Activated gamma-delta T cell (primary cell): ENCODE measurements around the gene IFRD1.
"Not testable (repeated sequence)": the region's sequence is repeated elsewhere in the genome, so short reads cannot be mapped to it uniquely, and the experiment has no call there.

Source experiments
- DNase-seq: peaks from one replicate; lab custom pipeline; 2025; lab: John Stamatoyannopoulos, UW

IFRD1 gene

DNA sequence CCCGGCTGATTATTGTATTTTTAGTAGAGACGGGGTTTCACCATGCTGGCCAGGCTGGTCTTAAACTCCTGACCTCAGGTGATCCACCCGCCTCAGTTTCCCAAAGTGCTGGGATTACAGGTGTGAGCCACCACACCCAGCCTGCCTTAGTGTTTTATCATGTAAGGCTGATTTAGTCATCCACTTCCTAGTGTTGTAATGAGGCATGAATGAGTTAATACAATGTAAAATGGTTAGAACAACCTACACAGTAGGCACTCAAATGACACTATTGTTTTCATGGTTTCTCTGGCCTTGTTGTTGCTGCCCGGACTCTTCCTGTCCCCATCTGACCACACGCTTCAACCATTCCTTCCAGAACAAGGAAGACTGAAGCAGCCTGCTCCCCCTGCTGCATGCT is 66.2 kb downstream of the IFRD1 start:
- not testable (repeated sequence) for DNase-seq

DNA sequence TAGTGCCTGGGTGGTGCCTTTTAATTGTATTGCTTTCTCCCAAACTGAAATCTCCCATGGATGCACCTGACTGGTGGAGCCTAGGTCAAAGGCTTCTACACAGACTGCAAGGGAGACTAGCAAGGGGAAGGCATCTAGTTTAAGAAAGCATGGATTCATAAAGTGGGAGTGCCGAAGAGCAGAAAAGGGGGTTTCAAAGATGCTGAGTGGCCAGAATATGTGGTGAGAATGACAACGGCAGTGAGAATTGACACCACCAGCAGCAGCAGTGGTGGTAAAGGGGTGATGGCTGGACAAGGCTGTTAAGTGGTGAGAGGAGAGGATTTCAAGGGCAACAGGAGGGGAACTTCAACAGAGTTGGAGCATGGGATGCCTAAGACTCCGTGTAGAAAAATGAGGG is 67.2 kb downstream of the IFRD1 start:
- DNase-seq: no peak

- no peak for DNase-seq
Measured at GRCh38 chr7:112520787-112521186, 70.5 kb downstream of the IFRD1 start.

DNA sequence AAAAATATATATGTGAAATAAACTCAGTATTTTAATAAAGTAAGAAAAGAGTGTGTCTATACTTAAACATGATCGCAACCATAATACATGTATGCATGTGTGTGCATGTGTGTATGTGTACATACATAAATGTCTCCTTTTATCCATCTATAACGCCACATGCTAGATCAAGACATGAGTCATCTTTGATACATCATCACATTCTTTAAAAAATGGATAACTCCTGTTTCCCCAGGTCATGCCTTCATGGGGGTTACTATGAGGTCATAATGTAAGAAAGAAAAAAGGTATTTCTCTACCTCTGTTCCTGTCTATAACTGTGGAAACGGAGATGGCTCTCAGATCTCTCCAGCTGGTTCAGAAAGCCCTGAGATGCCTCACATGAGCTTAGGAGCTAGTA is 71.7 kb downstream of the IFRD1 start:
- DNase-seq: no peak

DNA sequence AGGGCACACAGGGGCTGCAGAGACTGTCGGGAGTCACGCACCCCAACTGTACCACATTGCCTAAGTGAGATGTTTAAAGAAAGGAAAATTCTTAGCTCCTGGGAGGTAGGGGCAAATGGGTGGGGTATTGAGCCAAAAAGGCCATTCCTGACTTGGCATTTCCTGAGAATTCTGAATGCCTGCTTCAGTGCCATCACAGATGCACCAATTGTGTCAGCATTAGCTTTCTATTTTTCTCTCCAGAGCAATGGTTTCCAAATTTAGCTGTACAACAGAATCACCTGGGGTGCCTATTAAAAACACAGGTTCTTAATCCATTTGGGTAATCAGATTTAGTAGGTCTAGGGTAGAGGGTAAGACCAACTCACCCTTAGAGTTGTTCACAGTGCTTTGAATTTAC is 73.6 kb downstream of the IFRD1 start:
- DNase-seq: no peak
